Prostate gland (tissue), 2 donors: Measurements from ENCODE around the gene KLF13. TPM values are rescaled to one million over a fixed set of nuclear protein-coding genes. Genes with fewer than 3 reads are reported as not detected.

Experiments used
- DNase-seq: peaks from one replicate; pipeline ENCODE4 v3.0.0-alpha.2; 2019; ENCODE audit warnings: low spot score
- H3K27ac ChIP-seq, 2 donors: fragments of 200-600 bp; sonication (generic); 2 replicates each; pipeline ENCODE4 v1.5.1; 2017 to 2019
- H3K27me3 ChIP-seq: fragments of 200-600 bp; sonication (generic); replicated peaks from 2 replicates; pipeline ENCODE4 v1.5.1; 2019; ENCODE audit not compliant: insufficient read depth
- H3K36me3 ChIP-seq, 2 donors: fragments of 200-600 bp; sonication (generic); 1 replicate in 1 of 2; 2 replicates in 1 of 2; pipeline versions ENCODE4 v1.5.1 to v1.8.1; 2017 to 2019
- H3K4me1 ChIP-seq: fragments of 200-600 bp; sonication (generic); replicated peaks from 2 replicates; pipeline ENCODE4 v1.5.1; 2019
- H3K4me3 ChIP-seq, 2 donors: fragments of 200-600 bp; sonication (generic); 2 replicates each; pipeline ENCODE4 v1.5.1; 2017 to 2019
- H3K9me3 ChIP-seq: fragments of 200-600 bp; sonication (generic); 2 replicates; pipeline ENCODE4 v1.5.1; 2017
- CTCF ChIP-seq, 4 experiments: fragments of 200-600 bp in 2 of 4; fragments of 450-650 bp in 2 of 4; sonication (generic) in 2 of 4; IDR thresholded peaks; 1 replicate in 3 of 4; 2 replicates in 1 of 4; pipeline ENCODE4 v1.5.1; 2016 to 2019; ENCODE audit warnings: antibody characterized with exemption in 4 of 4, mild to moderate bottlenecking in 2 of 4, moderate library complexity in 2 of 4
- POLR2A ChIP-seq: fragments of 450-650 bp; IDR thresholded peaks from one replicate; pipeline ENCODE4 v1.6.1; 2016; ENCODE audit warnings: antibody characterized with exemption, mild to moderate bottlenecking
- POLR2AphosphoS5 ChIP-seq: sonication (generic); formaldehyde crosslinking; IDR thresholded peaks from one replicate; pipeline ENCODE4 v1.6.1; 2017; ENCODE audit warnings: antibody characterized with exemption
- WGBS: methylation state at CpG from one replicate; pipeline ENCODE4 v1.1.5; 2018; 5-methylcytosine and 5-hydroxymethylcytosine counted together
- intact Hi-C: fragments of 100-400 bp; cut with DNase I; formaldehyde crosslinking; loops from one replicate; pipeline ENCODE4 v1.14.2; 2022
- total RNA-seq, 2 donors: library from RNA; depleted of rRNA; stranded (reverse); fragments of >200 nt; gene quantifications; one replicate each; pipeline ENCODE4 v1.1.0, GENCODE V29; 2016

The KLF13 gene
- total RNA-seq, 2 donors from 2014 or later: 16.6 to 56.5 TPM

DNA sequence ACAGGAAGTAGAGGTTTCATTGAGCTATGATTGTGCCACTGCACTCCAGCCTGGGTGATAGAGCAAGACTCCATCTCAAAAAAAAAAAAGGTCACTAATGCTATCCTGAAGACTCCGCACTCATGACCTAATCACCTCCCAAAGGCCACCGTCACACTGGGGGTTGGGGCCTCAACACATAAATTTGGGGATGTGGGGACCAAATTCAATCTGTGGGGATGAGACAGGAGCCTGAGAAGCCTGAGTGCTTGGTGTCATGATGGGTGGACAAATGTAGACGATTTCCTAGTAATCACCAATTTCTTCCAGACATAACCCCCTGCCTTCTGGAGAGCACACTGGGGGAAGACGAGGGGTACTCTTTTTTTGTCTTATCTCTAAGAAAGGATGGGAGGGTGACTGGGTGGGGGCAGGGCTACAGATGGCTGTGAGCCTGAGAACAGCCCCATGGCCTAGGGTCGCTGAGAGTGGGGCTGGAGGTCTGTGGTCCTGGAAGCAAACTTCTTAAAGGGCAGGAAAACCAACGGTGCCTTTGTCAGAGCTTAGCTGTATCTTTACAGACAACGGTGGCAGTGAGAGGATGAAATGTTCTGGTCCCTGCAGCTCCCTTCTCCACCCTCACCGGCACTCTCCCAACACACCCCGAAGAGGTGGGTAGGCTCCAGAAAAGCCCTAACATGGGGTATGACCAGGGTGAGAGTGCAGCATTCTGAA lies 16.6 kb upstream of the KLF13 start:
- H3K27ac ChIP-seq: no peak overlapping the region
- WGBS: 86% methylated on average over 9 of the region's 9 CpGs
- peaks cover 2% of the 10 kb centered on the region for H3K27me3 ChIP-seq
- no peak overlapping the region for H3K4me3 ChIP-seq
- H3K9me3 ChIP-seq: no peaks in the 10 kb centered on the region
- TF ChIP-seq CTCF (IDR thresholded peaks at IDR 0.05): no peak
- no peak for TF ChIP-seq POLR2AphosphoS5
- no peak for TF ChIP-seq POLR2A
- DNase-seq: no peak
- intact Hi-C loops: no loop called here
- H3K4me1 ChIP-seq: no peaks in the 10 kb centered on the region
- H3K36me3 ChIP-seq: no peaks in the 10 kb centered on the region

GRCh38 chr15:31311735-31312619 lies 14.7 kb upstream of the KLF13 start:
- Histone ChIP-seq H3K9me3 (no peaks in the 10 kb centered on the region), H3K36me3 (no peaks in the 10 kb centered on the region), H3K27me3 (peaks cover 2% of the 10 kb centered on the region), H3K4me1 (no peaks in the 10 kb centered on the region), H3K27ac (no peak overlapping the region), H3K4me3 (no peak overlapping the region)
- DNase-seq: no peak
- WGBS: 77% methylated on average over 16 of the region's 18 CpGs
- intact Hi-C loops: no loop called here
- no peak for TF ChIP-seq POLR2AphosphoS5

DNA sequence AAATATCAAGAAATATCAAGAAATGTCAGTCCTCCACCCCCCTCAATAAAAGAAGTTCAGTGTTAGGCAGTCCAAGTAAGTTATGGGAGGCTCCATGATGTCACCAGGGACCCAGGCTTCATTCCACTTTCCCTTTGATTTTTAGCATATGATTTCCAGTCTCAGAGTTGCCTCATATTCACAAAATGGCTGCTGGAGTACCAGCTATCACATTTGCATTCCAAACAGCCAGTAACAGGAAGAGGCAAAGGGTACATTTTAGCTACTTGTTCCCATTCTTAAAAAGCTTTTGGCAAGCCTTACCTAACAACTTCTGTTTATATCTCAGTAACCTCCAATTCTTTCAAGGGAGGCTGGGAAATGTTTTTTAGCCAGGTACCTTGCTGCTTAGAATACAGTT lies 13.4 kb upstream of the KLF13 start:
- Histone ChIP-seq H3K9me3 (no peaks in the 10 kb centered on the region), H3K36me3 (no peaks in the 10 kb centered on the region), H3K27me3 (peaks cover 2% of the 10 kb centered on the region), H3K27ac (no peak overlapping the region), H3K4me1 (no peaks in the 10 kb centered on the region), H3K4me3 (no peak overlapping the region)
- DNase-seq: no peak
- intact Hi-C loops: no loop called here
- TF ChIP-seq POLR2AphosphoS5 (no peak), CTCF (IDR thresholded peaks at IDR 0.05) (no peak), POLR2A (no peak)

DNA sequence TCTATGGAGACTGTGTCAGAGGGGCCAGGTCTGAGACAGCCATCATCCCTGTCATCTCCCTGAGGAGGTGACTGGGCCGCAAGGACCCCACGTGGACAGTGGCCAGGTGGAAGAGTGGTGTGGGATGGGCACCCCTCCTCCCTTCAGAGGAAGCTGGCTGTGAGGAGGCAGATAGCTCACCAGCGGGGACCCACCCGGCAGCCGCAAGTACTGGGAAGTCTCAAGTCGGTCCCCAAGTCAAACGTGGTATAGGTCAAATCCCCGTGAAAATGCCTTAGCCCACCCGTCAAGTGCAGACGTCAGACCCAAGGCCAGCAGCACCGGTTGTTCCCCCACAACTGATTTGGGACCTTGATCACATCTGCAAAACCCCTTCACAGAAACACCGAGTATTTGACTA lies 12.3 kb upstream of the KLF13 start:
- Histone ChIP-seq H3K27me3 (no peaks in the 10 kb centered on the region), H3K4me3 (no peak overlapping the region), H3K27ac (no peak overlapping the region), H3K9me3 (no peaks in the 10 kb centered on the region), H3K36me3 (no peaks in the 10 kb centered on the region), H3K4me1 (no peaks in the 10 kb centered on the region)
- TF ChIP-seq CTCF (IDR thresholded peaks at IDR 0.05) (no peak), POLR2AphosphoS5 (no peak), POLR2A (no peak)
- 90% methylated on average over 12 of the region's 12 CpGs for WGBS
- DNase-seq: no peak
- intact Hi-C loops: no loop called here

DNA sequence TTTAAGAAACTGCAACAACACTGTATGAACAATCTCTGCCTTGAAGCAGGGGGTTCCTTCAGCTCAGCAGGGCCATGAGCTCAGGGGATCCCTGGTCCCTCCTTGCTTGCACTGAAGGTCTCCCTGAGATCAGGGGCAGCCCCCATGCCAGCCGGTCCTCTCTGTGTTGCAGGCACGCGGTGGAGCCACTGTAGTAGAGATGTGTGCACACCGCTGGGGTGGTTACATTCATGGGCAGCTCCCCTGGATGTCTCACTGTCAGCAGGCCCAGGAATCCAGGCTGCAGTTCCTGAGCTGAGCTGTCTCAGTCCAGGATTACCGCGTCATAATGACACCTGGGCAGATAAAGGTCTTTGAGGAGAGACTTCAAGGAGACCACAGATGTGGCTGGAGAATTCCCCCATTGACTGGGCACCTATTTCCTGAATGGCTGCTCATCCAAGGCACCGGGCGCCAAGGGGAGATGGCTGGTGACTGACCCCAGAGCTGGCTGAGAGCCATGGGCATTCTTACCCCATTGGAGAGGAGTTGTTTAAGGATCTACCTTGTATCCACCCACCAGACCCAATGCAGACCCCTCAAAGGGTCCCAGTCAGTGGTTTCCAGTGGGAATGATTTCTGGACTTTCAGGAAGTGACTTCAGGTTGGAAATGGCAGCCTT lies 10.4 kb upstream of the KLF13 start:
- DNase-seq: no peak
- Histone ChIP-seq H3K4me1 (no peaks in the 10 kb centered on the region), H3K4me3 (no peak overlapping the region), H3K27ac (no peak overlapping the region), H3K27me3 (no peaks in the 10 kb centered on the region), H3K9me3 (no peaks in the 10 kb centered on the region), H3K36me3 (no peaks in the 10 kb centered on the region)
- WGBS: 90% methylated on average over 8 of the region's 8 CpGs
- TF ChIP-seq POLR2A (no peak), POLR2AphosphoS5 (no peak), CTCF (IDR thresholded peaks at IDR 0.05) (no peak)
- intact Hi-C loops: no loop called here
